Tibial nerve (tissue), 4 donors: ENCODE results near the gene LSAMP.

Experiments used
- EP300 ChIP-seq, 2 donors: sonication (generic); formaldehyde crosslinking; IDR thresholded peaks; one replicate each; pipeline ENCODE4 v1.6.1; 2017; ENCODE audit warnings: antibody characterized with exemption in 2 of 2, mild to moderate bottlenecking in 1 of 2
- POLR2A ChIP-seq, 2 donors: fragments of 450-650 bp; IDR thresholded peaks; one replicate each; pipeline ENCODE4 v1.6.1; 2017; ENCODE audit warnings: antibody characterized with exemption in 2 of 2, mild to moderate bottlenecking in 2 of 2, moderate library complexity in 2 of 2
- TF ChIP-seq, protein P1 (sequence below), 5 experiments: fragments of 200-600 bp in 3 of 5; fragments of 450-650 bp in 2 of 5; sonication (generic) in 3 of 5; IDR thresholded peaks; one replicate each; pipeline ENCODE4 v1.5.1; 2016 to 2019; ENCODE audit warnings: antibody characterized with exemption in 5 of 5, mild to moderate bottlenecking in 3 of 5, moderate library complexity in 2 of 5

DNA sequence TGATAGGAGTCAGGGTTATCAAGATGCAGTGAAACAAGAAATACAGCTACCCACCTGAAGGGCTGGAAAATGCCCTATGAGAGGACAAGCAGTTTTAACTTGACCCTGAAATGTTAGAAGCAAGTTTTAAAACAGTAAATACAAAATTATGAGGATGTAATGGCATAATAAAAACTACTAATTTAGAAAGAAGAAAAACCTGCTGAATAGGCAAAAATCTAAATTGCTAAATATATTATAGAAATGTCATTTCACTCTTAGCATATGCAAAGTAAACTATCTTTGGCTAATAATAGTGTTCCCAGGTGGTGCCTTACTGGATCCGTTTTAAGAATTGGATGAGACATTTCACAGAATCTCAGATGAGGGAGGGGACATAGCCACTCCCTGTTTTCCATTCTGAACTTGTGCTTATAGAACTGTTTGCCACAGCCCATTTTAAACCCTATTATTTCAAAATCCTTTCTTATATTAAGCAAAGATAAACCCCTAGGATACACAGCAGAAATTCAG lies 294.6 kb downstream of the LSAMP start:
- no peak for TF ChIP-seq POLR2A (IDR thresholded peaks at IDR 0.05)
- TF ChIP-seq, protein P1, sequence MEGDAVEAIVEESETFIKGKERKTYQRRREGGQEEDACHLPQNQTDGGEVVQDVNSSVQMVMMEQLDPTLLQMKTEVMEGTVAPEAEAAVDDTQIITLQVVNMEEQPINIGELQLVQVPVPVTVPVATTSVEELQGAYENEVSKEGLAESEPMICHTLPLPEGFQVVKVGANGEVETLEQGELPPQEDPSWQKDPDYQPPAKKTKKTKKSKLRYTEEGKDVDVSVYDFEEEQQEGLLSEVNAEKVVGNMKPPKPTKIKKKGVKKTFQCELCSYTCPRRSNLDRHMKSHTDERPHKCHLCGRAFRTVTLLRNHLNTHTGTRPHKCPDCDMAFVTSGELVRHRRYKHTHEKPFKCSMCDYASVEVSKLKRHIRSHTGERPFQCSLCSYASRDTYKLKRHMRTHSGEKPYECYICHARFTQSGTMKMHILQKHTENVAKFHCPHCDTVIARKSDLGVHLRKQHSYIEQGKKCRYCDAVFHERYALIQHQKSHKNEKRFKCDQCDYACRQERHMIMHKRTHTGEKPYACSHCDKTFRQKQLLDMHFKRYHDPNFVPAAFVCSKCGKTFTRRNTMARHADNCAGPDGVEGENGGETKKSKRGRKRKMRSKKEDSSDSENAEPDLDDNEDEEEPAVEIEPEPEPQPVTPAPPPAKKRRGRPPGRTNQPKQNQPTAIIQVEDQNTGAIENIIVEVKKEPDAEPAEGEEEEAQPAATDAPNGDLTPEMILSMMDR (IDR thresholded peaks at IDR 0.05): no peak
- TF ChIP-seq EP300 (IDR thresholded peaks at IDR 0.05): no peak
